ENCODE measurements around the gene ZFYVE28.

DNA sequence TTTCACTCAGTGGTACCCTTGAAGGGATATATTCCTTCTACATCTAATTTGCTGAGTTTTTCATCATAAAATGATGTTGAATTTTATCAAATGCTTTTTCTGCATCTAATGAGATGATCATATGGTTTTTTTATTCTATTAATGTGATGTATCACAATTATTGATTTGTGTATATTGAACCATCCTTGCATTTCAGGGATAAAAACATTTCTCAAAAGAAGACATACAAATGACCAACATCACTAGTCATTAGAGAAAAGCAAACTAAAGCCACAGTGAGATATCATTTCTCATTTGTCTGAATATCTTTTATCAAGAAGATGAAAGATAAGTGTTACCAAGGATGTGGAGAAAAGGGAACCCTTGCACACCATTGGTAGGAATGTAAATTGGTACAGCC lies 90.9 kb downstream of the ZFYVE28 start:
- TF ChIP-seq POLR2AphosphoS5 (IDR thresholded peaks at IDR 0.05) = no peak
- TF ChIP-seq CTCF (IDR thresholded peaks at IDR 0.05) = no peak
- no peak for TF ChIP-seq POLR2A (IDR thresholded peaks at IDR 0.05)
